ENCODE measurements around the gene ATP11B. TPM values are rescaled to one million over a fixed set of nuclear protein-coding genes. Genes with fewer than 3 reads are reported as not detected.
A peak's percentile ranks its signal among the peaks of the same experiment; 100 is the strongest.

The ATP11B gene
- total RNA-seq, 1 experiment from 2014 or later, result 58.1 TPM

GRCh38 chr3:182947888-182948287, 154.6 kb downstream of the ATP11B start:
- intact Hi-C loops (cut with micrococcal nuclease; ENCODE audit: unreplicated experiment), result no loop called here
- no peak overlapping the region for H3K27ac Mint-ChIP-seq (ENCODE audit: unreplicated experiment)
- Histone ChIP-seq H3K4me3 (ENCODE audit: low read depth, low read length) (no peak overlapping the region), H3K9me3 (no peaks in the 10 kb centered on the region), H3K27me3 (replicated peaks; ENCODE audit: control insufficient read depth, insufficient read depth, low read length) (no peaks in the 10 kb centered on the region), H3K36me3 (ENCODE audit: control insufficient read depth, insufficient read depth, low read length) (no peaks in the 10 kb centered on the region; the same call in 1 of the 2 replicates), H3K4me1 (no peaks in the 10 kb centered on the region)
- H3K4me1 Mint-ChIP-seq (ENCODE audit: low read depth, unreplicated experiment), result peaks cover 7% of the 10 kb centered on the region
- H3K4me3 Mint-ChIP-seq (ENCODE audit: unreplicated experiment), result no peak overlapping the region
- peak; percentile 26 to 42 for TF ChIP-seq CTCF (IDR thresholded peaks at IDR 0.05; ENCODE audit: insufficient read depth in 1 of 2, low read depth in 1 of 2, low read length in 1 of 2, severe bottlenecking in 1 of 2, unreplicated experiment in 1 of 2)
- peak; percentile 41 to 54 for DNase-seq
- H3K36me3 Mint-ChIP-seq (ENCODE audit: insufficient read depth, unreplicated experiment), result peaks cover 47% of the 10 kb centered on the region
- BruUV-seq (replicated peaks), result no TSS peak
- peaks cover 11% of the 10 kb centered on the region for H3K9me3 Mint-ChIP-seq (ENCODE audit: unreplicated experiment)
- H3K27me3 Mint-ChIP-seq (ENCODE audit: insufficient read depth, unreplicated experiment), result no peaks in the 10 kb centered on the region
- POLR2A ChIA-PET, result no interaction called here
- CTCF ChIA-PET, result no interaction called here

DNA sequence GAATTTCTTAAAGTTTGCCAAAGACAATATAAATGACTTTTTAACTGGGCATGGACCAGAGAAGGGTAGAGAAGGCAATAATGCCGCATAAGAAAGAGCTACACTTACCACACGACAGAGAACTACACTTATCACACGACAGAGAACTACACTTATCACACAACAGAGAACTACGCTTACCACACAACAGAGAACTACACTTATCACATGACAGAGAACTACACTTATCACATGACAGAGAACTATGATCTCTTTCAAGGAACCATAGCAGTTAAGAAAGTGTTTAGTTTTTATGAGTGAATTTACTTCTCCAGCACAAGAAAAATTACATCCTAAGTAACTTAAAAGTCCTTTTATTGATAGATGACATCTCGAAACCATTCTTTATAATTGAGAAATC, 155.0 kb downstream of the ATP11B start:
- CTCF ChIA-PET, result no interaction called here
- no peak for DNase-seq
- Histone ChIP-seq H3K4me3 (ENCODE audit: low read depth, low read length) (no peak overlapping the region), H3K4me1 (no peaks in the 10 kb centered on the region), H3K9me3 (no peaks in the 10 kb centered on the region), H3K27me3 (replicated peaks; ENCODE audit: control insufficient read depth, insufficient read depth, low read length) (no peaks in the 10 kb centered on the region), H3K36me3 (ENCODE audit: control insufficient read depth, insufficient read depth, low read length) (no peaks in the 10 kb centered on the region; the same call in 1 of the 2 replicates)
- TF ChIP-seq CTCF (IDR thresholded peaks at IDR 0.05; ENCODE audit: insufficient read depth in 1 of 2, low read depth in 1 of 2, low read length in 1 of 2, severe bottlenecking in 1 of 2, unreplicated experiment in 1 of 2), result no peak
- no peak overlapping the region for H3K27ac Mint-ChIP-seq (ENCODE audit: unreplicated experiment)
- peaks cover 7% of the 10 kb centered on the region for H3K4me1 Mint-ChIP-seq (ENCODE audit: low read depth, unreplicated experiment)
- no peak overlapping the region for H3K4me3 Mint-ChIP-seq (ENCODE audit: unreplicated experiment)
- intact Hi-C loops (cut with micrococcal nuclease; ENCODE audit: unreplicated experiment), result no loop called here
- POLR2A ChIA-PET, result no interaction called here
- H3K9me3 Mint-ChIP-seq (ENCODE audit: unreplicated experiment), result peaks cover 15% of the 10 kb centered on the region
- H3K27me3 Mint-ChIP-seq (ENCODE audit: insufficient read depth, unreplicated experiment), result no peaks in the 10 kb centered on the region
- BruUV-seq (replicated peaks), result no TSS peak
- H3K36me3 Mint-ChIP-seq (ENCODE audit: insufficient read depth, unreplicated experiment), result peaks cover 49% of the 10 kb centered on the region

GRCh38 chr3:182949688-182950087, 156.4 kb downstream of the ATP11B start:
- intact Hi-C loops (cut with micrococcal nuclease; ENCODE audit: unreplicated experiment), result no loop called here
- H3K27me3 ChIP-seq (replicated peaks; ENCODE audit: control insufficient read depth, insufficient read depth, low read length), result no peaks in the 10 kb centered on the region
- no peaks in the 10 kb centered on the region for H3K27me3 Mint-ChIP-seq (ENCODE audit: insufficient read depth, unreplicated experiment)
- H3K36me3 Mint-ChIP-seq (ENCODE audit: insufficient read depth, unreplicated experiment), result peaks cover 52% of the 10 kb centered on the region
- no TSS peak for BruUV-seq (replicated peaks)
- H3K9me3 ChIP-seq, result no peaks in the 10 kb centered on the region
- H3K4me3 ChIP-seq (ENCODE audit: low read depth, low read length), result no peak overlapping the region
- peaks cover 21% of the 10 kb centered on the region for H3K9me3 Mint-ChIP-seq (ENCODE audit: unreplicated experiment)
- POLR2A ChIA-PET, result no interaction called here
- DNase-seq, result no peak
- no peaks in the 10 kb centered on the region; the same call in 1 of the 2 replicates for H3K36me3 ChIP-seq (ENCODE audit: control insufficient read depth, insufficient read depth, low read length)
- no peak for TF ChIP-seq CTCF (IDR thresholded peaks at IDR 0.05; ENCODE audit: insufficient read depth in 1 of 2, low read depth in 1 of 2, low read length in 1 of 2, severe bottlenecking in 1 of 2, unreplicated experiment in 1 of 2)
- no peak overlapping the region for H3K4me3 Mint-ChIP-seq (ENCODE audit: unreplicated experiment)
- H3K4me1 ChIP-seq, result no peaks in the 10 kb centered on the region
- H3K27ac Mint-ChIP-seq (ENCODE audit: unreplicated experiment), result no peak overlapping the region
- CTCF ChIA-PET, result no interaction called here
- H3K4me1 Mint-ChIP-seq (ENCODE audit: low read depth, unreplicated experiment), result peaks cover 7% of the 10 kb centered on the region
